22Rv1 (cell line): ENCODE results near the gene MRAP.

ENCODE experiments used
- ZFX ChIP-seq: fragments of 450-650 bp; IDR thresholded peaks from 2 replicates; pipeline ENCODE4 v1.6.1; 2017; ENCODE audit warnings: antibody characterized with exemption, borderline replicate concordance
- TF ChIP-seq, protein P1 (sequence below): fragments of 450-650 bp; IDR thresholded peaks from 2 replicates; pipeline ENCODE4 v1.5.1; 2017; ENCODE audit warnings: mild to moderate bottlenecking

DNA sequence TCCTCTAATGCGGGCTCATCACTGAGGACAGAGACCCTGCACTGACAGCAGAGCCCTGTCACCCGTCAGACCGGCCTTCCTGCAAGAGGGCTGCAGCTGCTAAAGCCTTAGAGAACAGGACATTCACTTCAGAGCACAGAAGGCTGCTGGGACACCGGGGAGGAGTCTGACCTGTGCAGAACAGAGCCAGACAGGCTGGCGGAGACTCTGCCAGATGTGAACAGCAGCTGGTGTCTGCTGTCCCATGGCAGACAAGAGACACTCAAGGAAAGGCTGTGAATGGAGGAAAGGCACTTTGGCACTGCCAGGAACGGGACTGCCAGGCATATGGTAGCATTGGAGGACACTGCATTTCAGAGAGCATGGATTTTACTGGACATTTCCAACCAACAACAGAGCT is 21.4 kb downstream of the MRAP start:
- TF ChIP-seq, protein P1, sequence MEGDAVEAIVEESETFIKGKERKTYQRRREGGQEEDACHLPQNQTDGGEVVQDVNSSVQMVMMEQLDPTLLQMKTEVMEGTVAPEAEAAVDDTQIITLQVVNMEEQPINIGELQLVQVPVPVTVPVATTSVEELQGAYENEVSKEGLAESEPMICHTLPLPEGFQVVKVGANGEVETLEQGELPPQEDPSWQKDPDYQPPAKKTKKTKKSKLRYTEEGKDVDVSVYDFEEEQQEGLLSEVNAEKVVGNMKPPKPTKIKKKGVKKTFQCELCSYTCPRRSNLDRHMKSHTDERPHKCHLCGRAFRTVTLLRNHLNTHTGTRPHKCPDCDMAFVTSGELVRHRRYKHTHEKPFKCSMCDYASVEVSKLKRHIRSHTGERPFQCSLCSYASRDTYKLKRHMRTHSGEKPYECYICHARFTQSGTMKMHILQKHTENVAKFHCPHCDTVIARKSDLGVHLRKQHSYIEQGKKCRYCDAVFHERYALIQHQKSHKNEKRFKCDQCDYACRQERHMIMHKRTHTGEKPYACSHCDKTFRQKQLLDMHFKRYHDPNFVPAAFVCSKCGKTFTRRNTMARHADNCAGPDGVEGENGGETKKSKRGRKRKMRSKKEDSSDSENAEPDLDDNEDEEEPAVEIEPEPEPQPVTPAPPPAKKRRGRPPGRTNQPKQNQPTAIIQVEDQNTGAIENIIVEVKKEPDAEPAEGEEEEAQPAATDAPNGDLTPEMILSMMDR, result no peak
- no peak for TF ChIP-seq ZFX
